Gastroesophageal sphincter (tissue), 3 donors: Measurements from ENCODE around the gene TOB1.

Source experiments
- CTCF ChIP-seq, 4 experiments: fragments of 200-600 bp in 2 of 4; fragments of 450-650 bp in 2 of 4; sonication (generic) in 1 of 4; IDR thresholded peaks; one replicate each; pipeline ENCODE4 v1.5.1; 2017 to 2019; ENCODE audit warnings: antibody characterized with exemption in 4 of 4, mild to moderate bottlenecking in 2 of 4, moderate library complexity in 2 of 4
- EP300 ChIP-seq: sonication (generic); formaldehyde crosslinking; IDR thresholded peaks from one replicate; pipeline ENCODE4 v1.6.1; 2017; ENCODE audit warnings: antibody characterized with exemption, mild to moderate bottlenecking
- POLR2A ChIP-seq, 2 donors: fragments of 450-650 bp; IDR thresholded peaks; one replicate each; pipeline ENCODE4 v1.6.1; 2017; ENCODE audit warnings: antibody characterized with exemption in 2 of 2, mild to moderate bottlenecking in 2 of 2, moderate library complexity in 1 of 2
- POLR2AphosphoS5 ChIP-seq: sonication (generic); formaldehyde crosslinking; IDR thresholded peaks from one replicate; pipeline ENCODE4 v1.6.1; 2017; ENCODE audit warnings: antibody characterized with exemption

GRCh38 chr17:50816271-50816670 is 49.9 kb downstream of the TOB1 start:
- TF ChIP-seq CTCF (IDR thresholded peaks at IDR 0.05) (no peak), POLR2A (IDR thresholded peaks at IDR 0.05) (no peak), EP300 (no peak), POLR2AphosphoS5 (no peak)
